ENCODE measurements around the gene ATG10.

Gene ATG10

GRCh38 chr5:82218374-82219156, 246.7 kb downstream of the ATG10 start:
- no peak overlapping the region for H3K4me3 ChIP-seq (ENCODE audit: low read depth, low read length)
- H3K27ac ChIP-seq = no peak overlapping the region
- DNase-seq = no peak
- H3K27me3 ChIP-seq (replicated peaks) = no peaks in the 10 kb centered on the region
- in situ Hi-C loops (cut with HindIII; ENCODE audit: low pct_ligation_motif_present, low sequenced_read_pairs) = no loop called here
- H3K36me3 ChIP-seq (replicated peaks) = no peaks in the 10 kb centered on the region
- TF ChIP-seq CTCF (IDR thresholded peaks at IDR 0.05; ENCODE audit: low read depth, low read length, missing control alignments) = no peak

- in situ Hi-C loops (cut with HindIII; ENCODE audit: low pct_ligation_motif_present, low sequenced_read_pairs) = no loop called here
- no peaks in the 10 kb centered on the region for H3K27me3 ChIP-seq (replicated peaks)
- H3K36me3 ChIP-seq (replicated peaks) = no peaks in the 10 kb centered on the region
- no peak overlapping the region for H3K4me3 ChIP-seq (ENCODE audit: low read depth, low read length)
- no peak overlapping the region for H3K27ac ChIP-seq
- DNase-seq = no peak
- TF ChIP-seq CTCF (IDR thresholded peaks at IDR 0.05; ENCODE audit: low read depth, low read length, missing control alignments) = no peak
Observed at GRCh38 chr5:82221020-82221419, 249.2 kb downstream of the ATG10 start.

GRCh38 chr5:82222597-82223574, 251.1 kb downstream of the ATG10 start:
- H3K27ac ChIP-seq = no peak overlapping the region
- in situ Hi-C loops (cut with HindIII; ENCODE audit: low pct_ligation_motif_present, low sequenced_read_pairs) = no loop called here
- H3K4me3 ChIP-seq (ENCODE audit: low read depth, low read length) = no peak overlapping the region
- H3K27me3 ChIP-seq (replicated peaks) = no peaks in the 10 kb centered on the region
- TF ChIP-seq CTCF (IDR thresholded peaks at IDR 0.05; ENCODE audit: low read depth, low read length, missing control alignments) = no peak
- no peaks in the 10 kb centered on the region for H3K36me3 ChIP-seq (replicated peaks)
- no peak for DNase-seq

GRCh38 chr5:82225525-82226172, 253.8 kb downstream of the ATG10 start:
- no peaks in the 10 kb centered on the region for H3K27me3 ChIP-seq (replicated peaks)
- DNase-seq = peak; percentile 63
- in situ Hi-C loops (cut with HindIII; ENCODE audit: low pct_ligation_motif_present, low sequenced_read_pairs) = no loop called here
- no peak overlapping the region for H3K27ac ChIP-seq
- H3K36me3 ChIP-seq (replicated peaks) = no peaks in the 10 kb centered on the region
- H3K4me3 ChIP-seq (ENCODE audit: low read depth, low read length) = no peak overlapping the region
- TF ChIP-seq CTCF (IDR thresholded peaks at IDR 0.05; ENCODE audit: low read depth, low read length, missing control alignments) = peak; percentile 85

GRCh38 chr5:82234885-82235284, 263.1 kb downstream of the ATG10 start:
- Histone ChIP-seq H3K27me3 (replicated peaks) (no peaks in the 10 kb centered on the region), H3K36me3 (replicated peaks) (no peaks in the 10 kb centered on the region), H3K27ac (no peak overlapping the region), H3K4me3 (ENCODE audit: low read depth, low read length) (no peak overlapping the region)
- TF ChIP-seq CTCF (IDR thresholded peaks at IDR 0.05; ENCODE audit: low read depth, low read length, missing control alignments) = no peak
- DNase-seq = no peak
- in situ Hi-C loops (cut with HindIII; ENCODE audit: low pct_ligation_motif_present, low sequenced_read_pairs) = no loop called here
